K562 (cell line): ENCODE results near the gene FERD3L. TPM values are rescaled to one million over a fixed set of nuclear protein-coding genes. Genes with fewer than 3 reads are reported as not detected.

Experiments used
- ATAC-seq: fragments of 200-7000 bp; cut with Tn5 transposase; 3 replicates; pipeline ENCODE4 v1.9.1; 2020; ENCODE audit warnings: moderate library complexity
- BruUV-seq: library from RNA; stranded (reverse); fragments of 400-500 nt; replicated peaks from 2 replicates; lab custom pipeline; 2021; lab: Mats Ljungman, UMichigan
- CTCF ChIA-PET: fragments of 300-600 bp; formaldehyde crosslinking; extraction: SDS; loops from one replicate; lab custom pipeline; 2021; ENCODE audit warnings: low intra/inter-chr PET ratio; lab: Yijun Ruan, JAX
- POLR2A ChIA-PET: fragments of 300-600, 350-650 bp; sonication (Branson Sonifier 250); formaldehyde crosslinking; extraction: SDS; loops from one replicate; lab custom pipeline; 2021; ENCODE audit warnings: antibody characterized with exemption, inconsistent platforms; lab: Yijun Ruan, JAX
- DNase-seq, 4 experiments: peaks; one replicate each; pipeline versions ENCODE4 v3.0.0 to v3.0.0-alpha.2; 2011 to 2018; ENCODE audit warnings: low spot score in 3 of 4, mixed read lengths in 3 of 4; ENCODE audit errors: extremely low read depth in 1 of 4
- FAIRE-seq: peaks from 2 replicates; lab custom pipeline; 2011; peaks lifted over from hg19 to GRCh38; lab: Jason Lieb, UNC
- H2AFZ ChIP-seq: 2 replicates; pipeline ENCODE4 v1.6.0; 2011; ENCODE audit warnings: low read depth, low read length, control low read depth, inconsistent platforms
- H3K27ac ChIP-seq: fragments of 200-600 bp; 3 replicates; pipeline ENCODE4 v1.8.0; 2011; ENCODE audit warnings: low read depth, mild to moderate bottlenecking, control low read depth, inconsistent platforms, low read length, moderate library complexity, mixed read lengths; ENCODE audit errors: extremely low read depth
- H3K27me3 ChIP-seq, 2 experiments: fragments of 300-600 bp in 1 of 2; 2 replicates in 1 of 2; 3 replicates in 1 of 2; pipeline versions ENCODE4 v1.6.0 to v1.8.0; 2011; ENCODE audit warnings: inconsistent platforms in 2 of 2, low read length in 2 of 2, mild to moderate bottlenecking in 1 of 2, mixed read lengths in 1 of 2, moderate library complexity in 1 of 2; ENCODE audit not compliant: control insufficient read depth in 2 of 2, insufficient read depth in 2 of 2
- H3K36me3 ChIP-seq: fragments of 300-600 bp; 3 replicates; pipeline ENCODE4 v1.8.0; 2011; ENCODE audit warnings: mild to moderate bottlenecking, low read length, inconsistent platforms; ENCODE audit not compliant: control insufficient read depth, insufficient read depth
- H3K4me1 ChIP-seq, 2 experiments: fragments of 200-600 bp in 1 of 2; replicated peaks in 1 of 2; 2 replicates in 1 of 2; 3 replicates in 1 of 2; pipeline versions ENCODE4 v1.5.1 to v1.8.0; 2011; ENCODE audit warnings: inconsistent platforms in 2 of 2, low read length in 2 of 2, mild to moderate bottlenecking in 1 of 2, mixed read lengths in 1 of 2, moderate library complexity in 1 of 2; ENCODE audit not compliant: control insufficient read depth in 2 of 2, insufficient read depth in 2 of 2
- H3K4me2 ChIP-seq: 2 replicates; pipeline ENCODE4 v1.6.1; 2011; ENCODE audit warnings: low read length, control low read depth, inconsistent platforms, mixed read lengths; ENCODE audit not compliant: insufficient read depth
- H3K4me3 ChIP-seq: fragments of 200-600 bp; sonication (generic), shearing (Covaris generic); 2 replicates; pipeline ENCODE4 v1.5.1; 2016; ENCODE audit warnings: control low read depth, inconsistent platforms
- H3K79me2 ChIP-seq: fragments of 200-600 bp; 3 replicates; pipeline ENCODE4 v1.8.0; 2011; ENCODE audit warnings: low read length, inconsistent platforms; ENCODE audit not compliant: control insufficient read depth, insufficient read depth
- H3K9ac ChIP-seq, 2 experiments: 2 replicates each; pipeline versions ENCODE4 v1.6.0 to v1.6.1; 2011; ENCODE audit warnings: low read depth in 2 of 2, low read length in 2 of 2, control low read depth in 1 of 2, inconsistent platforms in 1 of 2, mild to moderate bottlenecking in 1 of 2, mixed read lengths in 1 of 2; ENCODE audit not compliant: insufficient read depth in 1 of 2
- H3K9me1 ChIP-seq: one replicate; pipeline ENCODE4 v1.6.0; 2011; ENCODE audit warnings: inconsistent platforms, mild to moderate bottlenecking, low read length, moderate library complexity; ENCODE audit not compliant: control insufficient read depth, insufficient read depth
- H3K9me3 ChIP-seq: replicated peaks from 2 replicates; pipeline ENCODE4 v1.5.1; 2011; ENCODE audit warnings: low read depth, low read length, inconsistent platforms; ENCODE audit not compliant: control insufficient read depth, insufficient read depth
- H4K20me1 ChIP-seq: replicated peaks from 2 replicates; pipeline ENCODE4 v1.6.1; 2011; ENCODE audit warnings: low read length, inconsistent platforms, mixed read lengths; ENCODE audit not compliant: control insufficient read depth, insufficient read depth
- E2F5 ChIP-seq: sonication (generic); formaldehyde crosslinking; IDR thresholded peaks from 2 replicates; pipeline ENCODE4 v1.8.0; 2022; ENCODE audit warnings: mild to moderate bottlenecking, missing genetic modification reagents
- NCOA2 ChIP-seq, 2 experiments: fragments of 450-650 bp; IDR thresholded peaks; 2 replicates each; pipeline ENCODE4 v1.6.1; 2018; ENCODE audit warnings: mild to moderate bottlenecking in 2 of 2, moderate library complexity in 1 of 2; ENCODE audit not compliant: partially characterized antibody in 2 of 2
- SMAD2 ChIP-seq: fragments of 150-350 bp; IDR thresholded peaks from 2 replicates; pipeline ENCODE4 v1.6.1; 2014; ENCODE audit warnings: low read depth, mild to moderate bottlenecking, low read length
- TBL1XR1 ChIP-seq, 2 experiments: IDR thresholded peaks; 2 replicates each; pipeline ENCODE4 v1.6.1; 2012; ENCODE audit warnings: improper control_type of control experiment in 2 of 2, low read length in 2 of 2, mild to moderate bottlenecking in 1 of 2
- ZC3H8 ChIP-seq: fragments of 450-650 bp; IDR thresholded peaks from 2 replicates; pipeline ENCODE4 v1.6.1; 2017
- WGBS: fragments of 100-300 bp; shearing (Covaris generic); methylation state at CpG from one replicate; pipeline ENCODE4 v1.1.6; 2016; ENCODE audit warnings: low coverage, mixed read lengths; ENCODE audit not compliant: insufficient coverage; ENCODE audit errors: missing lambda C conversion rate; 5-methylcytosine and 5-hydroxymethylcytosine counted together
- in situ Hi-C: fragments of 300-500 bp; cut with MboI; formaldehyde crosslinking; loops from 4 replicates; pipeline ENCODE4 v1.15.0; 2018; ENCODE audit warnings: inconsistent platforms, mixed read lengths
- intact Hi-C: fragments of 100-400 bp; cut with micrococcal nuclease; formaldehyde crosslinking; loops from 2 replicates; pipeline ENCODE4 v1.14.2; 2022
- polyA plus RNA-seq, 8 experiments: library from polyadenylated mRNA; depleted of rRNA in 4 of 8; stranded (reverse) in 5 of 8; unstranded in 3 of 8; fragments of >200 nt; fragmentation: Nextera tagmentation in 2 of 8; fragmentation: Illumina TruSeq in 1 of 8; extraction: Ambion mirVana in 2 of 8; extraction: Trizol in 1 of 8; gene quantifications; 2 replicates each; pipeline versions ENCODE4 v1.2.1 to v1.2.3, GENCODE V29; 2011 to 2014; ENCODE audit warnings: inconsistent platforms in 1 of 8, missing spikeins in 1 of 8
- total RNA-seq, 7 experiments: library from RNA; depleted of rRNA in 6 of 7; stranded (reverse); fragments of >200 nt in 6 of 7; fragmentation: Illumina TruSeq in 2 of 7; extraction: Trizol in 2 of 7; gene quantifications; 2 replicates each; pipeline versions ENCODE4 v1.2.1 to v1.2.3, GENCODE V29; 2011 to 2021; ENCODE audit warnings: low replicate concordance in 1 of 7
- TF ChIP-seq, protein P1 (sequence below): fragments of 250-450 bp; sonication (Bioruptor Pico); IDR thresholded peaks from 2 replicates; pipeline ENCODE4 v1.4.0; 2020

Gene FERD3L
- total and polyA plus RNA-seq, 9 of the 15 experiments (the other 6 are each of a cell fraction or from before 2014, with no cell fraction given), result not detected

DNA sequence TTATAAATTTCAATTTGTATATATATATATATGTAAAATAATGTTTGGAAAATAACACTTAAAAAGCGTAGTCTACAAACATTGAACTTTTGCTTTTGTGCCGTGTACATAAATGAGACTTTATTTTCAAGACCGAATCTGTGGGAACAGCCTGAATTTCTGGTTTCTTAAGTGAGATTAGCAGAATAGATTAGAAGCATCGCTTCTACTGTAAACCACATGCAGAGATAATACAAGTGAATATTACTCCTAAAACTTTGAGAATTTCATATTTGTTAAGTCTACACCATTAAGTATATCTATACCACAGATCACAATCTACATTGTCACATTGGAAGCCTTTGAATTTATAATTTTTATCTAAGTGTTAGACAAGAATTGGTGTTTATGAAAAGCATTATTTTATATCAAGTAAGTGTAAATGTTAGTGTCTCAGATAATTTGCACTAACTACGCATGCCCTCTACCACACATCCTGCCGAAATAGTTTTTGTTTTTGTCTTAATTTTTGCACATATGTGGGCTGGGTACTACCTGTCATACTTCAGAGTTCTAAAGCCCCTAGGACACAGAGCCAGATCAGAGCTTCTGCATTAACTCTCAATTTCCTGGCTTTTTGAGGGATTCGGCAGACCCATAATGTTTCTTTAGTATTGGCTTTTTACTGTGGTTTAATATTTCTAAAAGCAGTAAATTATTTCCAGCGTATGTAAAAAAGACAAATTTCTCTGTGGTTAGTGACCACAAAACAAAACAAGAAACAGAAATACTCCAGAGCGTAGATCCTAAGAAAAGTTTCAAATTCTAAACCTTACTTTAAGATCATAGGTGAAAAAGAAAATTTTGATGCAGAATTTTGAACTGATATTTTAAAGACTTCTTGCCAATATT lies 47.8 kb downstream of the FERD3L start:
- ATAC-seq (no peak), DNase-seq (no peak), FAIRE-seq (no peak)
- H3K9ac ChIP-seq, result no peak overlapping the region
- no peak overlapping the region for H2AFZ ChIP-seq
- no peak overlapping the region for H3K4me3 ChIP-seq
- no TSS peak for BruUV-seq
- H3K36me3 ChIP-seq, result no peaks in the 10 kb centered on the region
- H3K4me2 ChIP-seq, result no peak overlapping the region
- no peaks in the 10 kb centered on the region for H3K4me1 ChIP-seq
- H3K9me1 ChIP-seq, result no peaks in the 10 kb centered on the region
- H3K27ac ChIP-seq, result no peak overlapping the region
- H4K20me1 ChIP-seq, result no peaks in the 10 kb centered on the region
- no peaks in the 10 kb centered on the region for H3K9me3 ChIP-seq
- TF ChIP-seq ZC3H8, result no peak
- TF ChIP-seq, protein P1, sequence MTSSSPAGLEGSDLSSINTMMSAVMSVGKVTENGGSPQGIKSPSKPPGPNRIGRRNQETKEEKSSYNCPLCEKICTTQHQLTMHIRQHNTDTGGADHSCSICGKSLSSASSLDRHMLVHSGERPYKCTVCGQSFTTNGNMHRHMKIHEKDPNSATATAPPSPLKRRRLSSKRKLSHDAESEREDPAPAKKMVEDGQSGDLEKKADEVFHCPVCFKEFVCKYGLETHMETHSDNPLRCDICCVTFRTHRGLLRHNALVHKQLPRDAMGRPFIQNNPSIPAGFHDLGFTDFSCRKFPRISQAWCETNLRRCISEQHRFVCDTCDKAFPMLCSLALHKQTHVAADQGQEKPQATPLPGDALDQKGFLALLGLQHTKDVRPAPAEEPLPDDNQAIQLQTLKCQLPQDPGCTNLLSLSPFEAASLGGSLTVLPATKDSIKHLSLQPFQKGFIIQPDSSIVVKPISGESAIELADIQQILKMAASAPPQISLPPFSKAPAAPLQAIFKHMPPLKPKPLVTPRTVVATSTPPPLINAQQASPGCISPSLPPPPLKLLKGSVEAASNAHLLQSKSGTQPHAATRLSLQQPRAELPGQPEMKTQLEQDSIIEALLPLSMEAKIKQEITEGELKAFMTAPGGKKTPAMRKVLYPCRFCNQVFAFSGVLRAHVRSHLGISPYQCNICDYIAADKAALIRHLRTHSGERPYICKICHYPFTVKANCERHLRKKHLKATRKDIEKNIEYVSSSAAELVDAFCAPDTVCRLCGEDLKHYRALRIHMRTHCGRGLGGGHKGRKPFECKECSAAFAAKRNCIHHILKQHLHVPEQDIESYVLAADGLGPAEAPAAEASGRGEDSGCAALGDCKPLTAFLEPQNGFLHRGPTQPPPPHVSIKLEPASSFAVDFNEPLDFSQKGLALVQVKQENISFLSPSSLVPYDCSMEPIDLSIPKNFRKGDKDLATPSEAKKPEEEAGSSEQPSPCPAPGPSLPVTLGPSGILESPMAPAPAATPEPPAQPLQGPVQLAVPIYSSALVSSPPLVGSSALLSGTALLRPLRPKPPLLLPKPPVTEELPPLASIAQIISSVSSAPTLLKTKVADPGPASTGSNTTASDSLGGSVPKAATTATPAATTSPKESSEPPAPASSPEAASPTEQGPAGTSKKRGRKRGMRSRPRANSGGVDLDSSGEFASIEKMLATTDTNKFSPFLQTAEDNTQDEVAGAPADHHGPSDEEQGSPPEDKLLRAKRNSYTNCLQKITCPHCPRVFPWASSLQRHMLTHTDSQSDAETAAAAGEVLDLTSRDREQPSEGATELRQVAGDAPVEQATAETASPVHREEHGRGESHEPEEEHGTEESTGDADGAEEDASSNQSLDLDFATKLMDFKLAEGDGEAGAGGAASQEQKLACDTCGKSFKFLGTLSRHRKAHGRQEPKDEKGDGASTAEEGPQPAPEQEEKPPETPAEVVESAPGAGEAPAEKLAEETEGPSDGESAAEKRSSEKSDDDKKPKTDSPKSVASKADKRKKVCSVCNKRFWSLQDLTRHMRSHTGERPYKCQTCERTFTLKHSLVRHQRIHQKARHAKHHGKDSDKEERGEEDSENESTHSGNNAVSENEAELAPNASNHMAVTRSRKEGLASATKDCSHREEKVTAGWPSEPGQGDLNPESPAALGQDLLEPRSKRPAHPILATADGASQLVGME (CRISPR knock-in tag), result no peak
- no peak for TF ChIP-seq SMAD2
- no peak for TF ChIP-seq NCOA2 (IDR thresholded peaks at IDR 0.05; ENCODE audit: partially characterized antibody in 2 of 2)
- no peak for TF ChIP-seq E2F5 (CRISPR knock-in tag)
- no peak for TF ChIP-seq TBL1XR1 (IDR thresholded peaks at IDR 0.05; ENCODE audit: low read length in 2 of 2)
- no peaks in the 10 kb centered on the region for H3K79me2 ChIP-seq
- CTCF ChIA-PET, result no interaction called here
- no peaks in the 10 kb centered on the region for H3K27me3 ChIP-seq
- 8% methylated on average over 9 of the region's 9 CpGs for WGBS
- POLR2A ChIA-PET, result no interaction called here
- in situ Hi-C loops (no loop called here), intact Hi-C loops (no loop called here)
